ENCODE results near the gene ATP6V0E1.
A peak's percentile ranks its signal among the peaks of the same experiment; 100 is the strongest.
"Not testable (repeated sequence)": the region's sequence is repeated elsewhere in the genome, so short reads cannot be mapped to it uniquely, and the experiment has no call there.

The ATP6V0E1 gene

DNA sequence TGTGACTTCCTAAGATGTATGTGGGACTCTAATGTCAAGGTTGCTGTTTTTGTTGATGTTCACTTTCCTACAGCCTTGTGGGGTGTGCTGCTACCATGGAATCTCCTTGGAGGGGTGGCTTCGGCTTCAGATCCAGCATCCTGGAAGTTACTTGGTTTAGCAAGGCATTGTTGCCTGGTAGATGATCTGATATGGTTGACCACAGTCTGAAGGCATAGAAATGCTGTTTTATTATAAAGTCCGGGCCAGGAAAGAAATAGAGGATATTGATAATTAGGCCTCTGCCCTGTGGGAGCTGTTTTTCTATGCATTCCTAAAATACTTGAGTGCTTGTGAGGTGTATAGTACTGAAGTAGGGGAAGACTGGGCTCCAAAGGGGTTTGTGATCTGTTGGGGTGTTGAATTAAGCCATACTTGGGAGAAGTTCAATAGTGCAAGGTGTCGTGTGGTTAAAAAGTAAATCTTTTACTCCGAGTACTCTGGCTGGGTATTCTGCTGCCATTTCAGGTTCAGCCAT, 45.3 kb downstream of the ATP6V0E1 start:
- ChIA-PET CTCF (no interaction called here), POLR2A (no interaction called here)
- no peak for TF ChIP-seq BCL11B (tag by site-specific recombination; IDR thresholded peaks at IDR 0.05; ENCODE audit: low read depth)
- no peak for TF ChIP-seq ZNF585B (tag by site-specific recombination; IDR thresholded peaks at IDR 0.05)
- H3K4me1 ChIP-seq (ENCODE audit: control insufficient read depth, insufficient read depth, low read length): peaks cover 10% of the 10 kb centered on the region
- no peak overlapping the region for H3K27ac ChIP-seq (ENCODE audit: extremely low read depth, low read depth, low read length)
- no peak overlapping the region for H3K4me3 ChIP-seq (ENCODE audit: low read depth, low read length)
- H3K9me3 ChIP-seq (ENCODE audit: control insufficient read depth, insufficient read depth, low read depth, low read length): no peaks in the 10 kb centered on the region
- H3K36me3 ChIP-seq (ENCODE audit: control insufficient read depth in 2 of 2, insufficient read depth in 1 of 2, low read length in 2 of 2): peaks cover 0 to under 1% of the 10 kb centered on the region in 2 experiments; a peak in 2 of 3 replicates

DNA sequence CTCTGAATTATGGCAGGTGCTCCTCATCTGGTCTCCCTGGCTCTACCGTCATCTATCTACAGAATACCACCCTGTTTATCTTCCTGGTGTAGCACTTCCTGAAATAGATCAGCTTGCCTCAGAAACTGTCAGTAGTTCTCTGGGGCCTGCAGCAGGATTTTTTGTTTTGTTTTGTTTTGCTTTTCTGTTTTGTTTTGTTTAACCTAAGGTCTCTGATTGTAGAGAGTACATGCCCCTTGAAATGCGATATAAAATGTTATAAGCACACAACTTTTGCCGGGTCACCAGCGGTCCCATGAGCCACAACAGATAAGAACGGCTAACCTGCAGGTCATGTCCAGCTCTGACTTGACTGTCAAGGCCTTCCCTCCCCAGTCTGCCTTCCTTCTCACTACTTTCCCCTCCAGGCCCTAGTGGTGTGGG, 45.9 kb downstream of the ATP6V0E1 start:
- peaks cover 0 to 7% of the 10 kb centered on the region in 2 experiments for H3K36me3 ChIP-seq (ENCODE audit: control insufficient read depth in 2 of 2, insufficient read depth in 1 of 2, low read length in 2 of 2)
- TF ChIP-seq ZNF335 (tag by site-specific recombination; conservative IDR thresholded peaks at IDR 0.05) (no peak), ZNF132 (tag by site-specific recombination; IDR thresholded peaks at IDR 0.05; ENCODE audit: borderline replicate concordance) (no peak), ZNF394 (tag by site-specific recombination; IDR thresholded peaks at IDR 0.05; ENCODE audit: borderline replicate concordance) (peak; percentile 28; the same call in 1 of the 2 replicates)
- H3K4me3 ChIP-seq (ENCODE audit: low read depth, low read length): no peak overlapping the region
- H3K4me1 ChIP-seq (ENCODE audit: control insufficient read depth, insufficient read depth, low read length): peaks cover 10% of the 10 kb centered on the region
- no peaks in the 10 kb centered on the region for H3K9me3 ChIP-seq (ENCODE audit: control insufficient read depth, insufficient read depth, low read depth, low read length)
- ChIA-PET POLR2A (no interaction called here), CTCF (interaction anchor here (0.8 kb wide), 1 partner anchor 13 kb away, joined by 3 read pairs; no protein-coding TSS in a partner anchor)
- no peak overlapping the region for H3K27ac ChIP-seq (ENCODE audit: extremely low read depth, low read depth, low read length)

GRCh38 chr5:173032096-173032495, 48.5 kb downstream of the ATP6V0E1 start:
- H3K27ac ChIP-seq (ENCODE audit: extremely low read depth, low read depth, low read length); POLR2A ChIA-PET; CTCF ChIA-PET; H3K4me1 ChIP-seq (ENCODE audit: control insufficient read depth, insufficient read depth, low read length); H3K9me3 ChIP-seq (ENCODE audit: control insufficient read depth, insufficient read depth, low read depth, low read length); H3K4me3 ChIP-seq (ENCODE audit: low read depth, low read length): not testable (repeated sequence)
- peaks cover 0 to 28% of the 10 kb centered on the region in 2 experiments for H3K36me3 ChIP-seq (ENCODE audit: control insufficient read depth in 2 of 2, insufficient read depth in 1 of 2, low read length in 2 of 2)
- TF ChIP-seq ZNF664 (tag by site-specific recombination; IDR thresholded peaks at IDR 0.05): peak; percentile 76
- TF ChIP-seq ZNF140 (tag by site-specific recombination; IDR thresholded peaks at IDR 0.05): peak; percentile 83
- TF ChIP-seq RBAK (tag by site-specific recombination; IDR thresholded peaks at IDR 0.05): 0 out of 2 replicates have a peak, but pooled peaks have one; percentile 50
- peak; percentile 96 for TF ChIP-seq ZNF518A (tag by site-specific recombination; conservative IDR thresholded peaks at IDR 0.05; ENCODE audit: low read depth)
- TF ChIP-seq ZBTB1 (tag by site-specific recombination; IDR thresholded peaks at IDR 0.05): 0 out of 2 replicates have a peak, but pooled peaks have one; percentile 67
- TF ChIP-seq ZNF560 (tag by site-specific recombination; IDR thresholded peaks at IDR 0.05; ENCODE audit: borderline replicate concordance): peak; percentile 71
- TF ChIP-seq ZNF558 (tag by site-specific recombination; IDR thresholded peaks at IDR 0.05): peak; percentile 86
- 0 out of 2 replicates have a peak, but pooled peaks have one; percentile 37 for TF ChIP-seq ZNF791 (tag by site-specific recombination; IDR thresholded peaks at IDR 0.05)
- TF ChIP-seq ZNF292 (tag by site-specific recombination; IDR thresholded peaks at IDR 0.05; ENCODE audit: borderline replicate concordance, low read depth): 0 out of 2 replicates have a peak, but pooled peaks have one; percentile 50
- peak; percentile 52 for TF ChIP-seq ZBTB21 (tag by site-specific recombination; IDR thresholded peaks at IDR 0.05)
- TF ChIP-seq, protein P1, sequence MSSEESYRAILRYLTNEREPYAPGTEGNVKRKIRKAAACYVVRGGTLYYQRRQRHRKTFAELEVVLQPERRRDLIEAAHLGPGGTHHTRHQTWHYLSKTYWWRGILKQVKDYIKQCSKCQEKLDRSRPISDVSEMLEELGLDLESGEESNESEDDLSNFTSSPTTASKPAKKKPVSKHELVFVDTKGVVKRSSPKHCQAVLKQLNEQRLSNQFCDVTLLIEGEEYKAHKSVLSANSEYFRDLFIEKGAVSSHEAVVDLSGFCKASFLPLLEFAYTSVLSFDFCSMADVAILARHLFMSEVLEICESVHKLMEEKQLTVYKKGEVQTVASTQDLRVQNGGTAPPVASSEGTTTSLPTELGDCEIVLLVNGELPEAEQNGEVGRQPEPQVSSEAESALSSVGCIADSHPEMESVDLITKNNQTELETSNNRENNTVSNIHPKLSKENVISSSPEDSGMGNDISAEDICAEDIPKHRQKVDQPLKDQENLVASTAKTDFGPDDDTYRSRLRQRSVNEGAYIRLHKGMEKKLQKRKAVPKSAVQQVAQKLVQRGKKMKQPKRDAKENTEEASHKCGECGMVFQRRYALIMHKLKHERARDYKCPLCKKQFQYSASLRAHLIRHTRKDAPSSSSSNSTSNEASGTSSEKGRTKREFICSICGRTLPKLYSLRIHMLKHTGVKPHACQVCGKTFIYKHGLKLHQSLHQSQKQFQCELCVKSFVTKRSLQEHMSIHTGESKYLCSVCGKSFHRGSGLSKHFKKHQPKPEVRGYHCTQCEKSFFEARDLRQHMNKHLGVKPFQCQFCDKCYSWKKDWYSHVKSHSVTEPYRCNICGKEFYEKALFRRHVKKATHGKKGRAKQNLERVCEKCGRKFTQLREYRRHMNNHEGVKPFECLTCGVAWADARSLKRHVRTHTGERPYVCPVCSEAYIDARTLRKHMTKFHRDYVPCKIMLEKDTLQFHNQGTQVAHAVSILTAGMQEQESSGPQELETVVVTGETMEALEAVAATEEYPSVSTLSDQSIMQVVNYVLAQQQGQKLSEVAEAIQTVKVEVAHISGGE (tag by site-specific recombination; conservative IDR thresholded peaks at IDR 0.05; ENCODE audit: low read depth): peak; percentile 87
- 0 out of 2 replicates have a peak, but pooled peaks have one; percentile 34 for TF ChIP-seq KLF7 (tag by site-specific recombination; IDR thresholded peaks at IDR 0.05; ENCODE audit: borderline replicate concordance)
- peak; percentile 79 for TF ChIP-seq ZNF529 (tag by site-specific recombination; IDR thresholded peaks at IDR 0.05; ENCODE audit: insufficient replicate concordance)
- TF ChIP-seq ZNF266 (tag by site-specific recombination; IDR thresholded peaks at IDR 0.05; ENCODE audit: low read depth): peak; percentile 80
- peak; percentile 98 for TF ChIP-seq ZNF202 (tag by site-specific recombination; IDR thresholded peaks at IDR 0.05; ENCODE audit: borderline replicate concordance)
- peak; percentile 51 for TF ChIP-seq ZNF654 (tag by site-specific recombination; IDR thresholded peaks at IDR 0.05; ENCODE audit: low read depth)
- TF ChIP-seq ZNF510 (tag by site-specific recombination; IDR thresholded peaks at IDR 0.05; ENCODE audit: insufficient replicate concordance): peak; percentile 79
- peak; percentile 88 for TF ChIP-seq ZBTB8A (tag by site-specific recombination; IDR thresholded peaks at IDR 0.05)
- TF ChIP-seq ZNF394 (tag by site-specific recombination; IDR thresholded peaks at IDR 0.05; ENCODE audit: borderline replicate concordance): peak; percentile 98

Data from HEK293 (cell line).